Neural cell (in vitro differentiated cells): ENCODE results near the gene SRSF1. TPM values are rescaled to one million over a fixed set of nuclear protein-coding genes. Genes with fewer than 3 reads are reported as not detected.

ENCODE experiments used
- H2AFZ ChIP-seq: fragments of 200-600, 300-800 bp; sonication (generic), shearing (Covaris generic); 2 replicates; pipeline ENCODE4 v1.6.0; 2014; ENCODE audit warnings: low read depth, mild to moderate bottlenecking, antibody characterized with exemption, low read length, moderate library complexity
- H3F3A ChIP-seq: fragments of 200-600 bp; shearing (Covaris generic); 2 replicates; pipeline ENCODE4 v1.6.1; 2016; ENCODE audit warnings: mild to moderate bottlenecking, moderate library complexity, mixed read lengths, antibody characterized with exemption, low read length; ENCODE audit not compliant: insufficient read depth, poor library complexity, severe bottlenecking
- H3K27ac ChIP-seq: fragments of 200-600, 300-800 bp; sonication (generic), shearing (Covaris generic); 2 replicates; pipeline ENCODE4 v1.5.1; 2014; ENCODE audit warnings: mild to moderate bottlenecking, low read length, moderate library complexity
- H3K27me3 ChIP-seq: fragments of 300-800, 200-600 bp; sonication (generic), shearing (Covaris generic); 2 replicates; pipeline ENCODE4 v1.6.0; 2014; ENCODE audit warnings: mild to moderate bottlenecking, low read depth, low read length, moderate library complexity; ENCODE audit not compliant: insufficient read depth
- H3K36me3 ChIP-seq: fragments of 300-800, 200-600 bp; sonication (generic), shearing (Covaris generic); 2 replicates; pipeline ENCODE4 v1.5.1; 2014; ENCODE audit warnings: mild to moderate bottlenecking, antibody characterized with exemption, low read length, moderate library complexity; ENCODE audit not compliant: insufficient read depth
- H3K4me2 ChIP-seq: fragments of 300-800, 200-600 bp; sonication (generic), shearing (Covaris generic); 2 replicates; pipeline ENCODE4 v1.6.0; 2014; ENCODE audit warnings: mild to moderate bottlenecking, low read length
- H3K4me3 ChIP-seq: fragments of 300-800, 200-600 bp; sonication (generic), shearing (Covaris generic); 2 replicates; pipeline ENCODE4 v1.5.1; 2014; ENCODE audit warnings: mild to moderate bottlenecking, low read length, moderate library complexity
- H3K79me2 ChIP-seq: fragments of 200-600 bp; shearing (Covaris generic); replicated peaks from 2 replicates; pipeline ENCODE4 v1.6.0; 2014; ENCODE audit warnings: mild to moderate bottlenecking, low read length, moderate library complexity; ENCODE audit not compliant: insufficient read depth
- H3K9ac ChIP-seq: fragments of 300-800, 200-600 bp; sonication (generic), shearing (Covaris generic); 2 replicates; pipeline ENCODE4 v1.6.1; 2016; ENCODE audit warnings: mild to moderate bottlenecking, low read length, mixed read lengths
- H3K9me2 ChIP-seq: fragments of 200-600 bp; shearing (Covaris generic); 2 replicates; pipeline ENCODE4 v1.6.1; 2016; ENCODE audit warnings: mild to moderate bottlenecking, low read length, mixed read lengths; ENCODE audit not compliant: insufficient read depth
- H3K9me3 ChIP-seq: fragments of 200-600, 300-800 bp; sonication (generic), shearing (Covaris generic); 2 replicates; pipeline ENCODE4 v1.6.1; 2016; ENCODE audit warnings: mild to moderate bottlenecking, mixed run types, low read length, moderate library complexity, mixed read lengths
- H4K20me1 ChIP-seq: fragments of 200-600 bp; shearing (Covaris generic); 2 replicates; pipeline ENCODE4 v1.6.1; 2016; ENCODE audit warnings: mild to moderate bottlenecking, mixed run types; ENCODE audit not compliant: insufficient read depth
- EP300 ChIP-seq: fragments of 450-650 bp; conservative IDR thresholded peaks from 2 replicates; pipeline ENCODE4 v1.6.1; 2014; ENCODE audit warnings: antibody characterized with exemption, mild to moderate bottlenecking, moderate library complexity; ENCODE audit not compliant: poor library complexity, severe bottlenecking
- EZH2 ChIP-seq: fragments of 200-600, 300-800 bp; shearing (Covaris generic), sonication (generic); IDR thresholded peaks from 2 replicates; pipeline ENCODE4 v1.6.1; 2014; ENCODE audit warnings: antibody characterized with exemption, low read length, borderline replicate concordance, mild to moderate bottlenecking; ENCODE audit not compliant: insufficient read depth, poor library complexity, severe bottlenecking
- MXI1 ChIP-seq: fragments of 450-650 bp; conservative IDR thresholded peaks from 2 replicates; pipeline ENCODE4 v1.6.1; 2014; ENCODE audit warnings: antibody characterized with exemption, mild to moderate bottlenecking; ENCODE audit not compliant: poor library complexity, severe bottlenecking
- POLR2AphosphoS5 ChIP-seq: IDR thresholded peaks from 2 replicates; pipeline ENCODE4 v1.6.1; 2012
- RAD21 ChIP-seq: fragments of 450-650 bp; conservative IDR thresholded peaks from 2 replicates; pipeline ENCODE4 v1.6.1; 2014; ENCODE audit warnings: antibody characterized with exemption, mild to moderate bottlenecking, moderate library complexity
- SMC3 ChIP-seq: fragments of 450-650 bp; conservative IDR thresholded peaks from 2 replicates; pipeline ENCODE4 v1.6.1; 2014; ENCODE audit warnings: antibody characterized with exemption, mild to moderate bottlenecking, moderate library complexity; ENCODE audit not compliant: poor library complexity
- TAF1 ChIP-seq: IDR thresholded peaks from 2 replicates; pipeline ENCODE4 v1.6.1; 2012; ENCODE audit warnings: low read depth
- polyA plus RNA-seq: library from polyadenylated mRNA; depleted of rRNA; stranded (reverse); fragments of >200 nt; gene quantifications from 2 replicates; pipeline ENCODE4 v1.2.3, GENCODE V29; 2014
- TF ChIP-seq, protein P1 (sequence below): IDR thresholded peaks from 2 replicates; pipeline ENCODE4 v1.6.1; 2012; ENCODE audit warnings: borderline replicate concordance
- TF ChIP-seq, protein P2 (sequence below): fragments of 450-650 bp; IDR thresholded peaks from 2 replicates; pipeline ENCODE4 v1.5.1; 2014; ENCODE audit warnings: antibody characterized with exemption, mild to moderate bottlenecking, moderate library complexity; ENCODE audit not compliant: poor library complexity, severe bottlenecking

Gene SRSF1
- polyA plus RNA-seq, 1 donor from 2014 or later: 380 TPM

DNA sequence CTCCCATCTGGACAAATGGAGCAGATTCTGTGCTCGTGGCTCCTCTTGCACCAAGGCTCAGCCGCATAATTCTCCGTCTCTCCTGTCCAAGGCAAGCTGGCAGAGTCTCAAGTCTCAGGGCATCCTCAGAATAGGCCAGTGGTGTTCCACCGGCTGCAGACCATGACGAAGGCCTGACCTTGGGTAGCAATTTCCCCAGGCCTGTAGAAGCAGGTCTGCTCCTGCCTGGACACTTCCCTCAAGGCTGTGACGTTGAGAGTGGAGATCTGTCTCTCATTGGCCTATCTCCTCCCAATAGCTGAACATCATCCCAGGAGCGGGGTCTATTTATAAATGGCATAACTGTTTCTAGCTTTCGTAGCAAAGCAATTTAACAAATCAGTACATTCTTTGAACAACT is 33.3 kb upstream of the SRSF1 start:
- Histone ChIP-seq H3K27ac (no peak overlapping the region), H3K79me2 (no peaks in the 10 kb centered on the region), H3K36me3 (no peaks in the 10 kb centered on the region), H2AFZ (no peak overlapping the region), H3K9ac (no peak overlapping the region), H3K27me3 (no peaks in the 10 kb centered on the region), H3K4me2 (no peak overlapping the region), H3F3A (no peaks in the 10 kb centered on the region), H3K9me2 (no peaks in the 10 kb centered on the region), H3K9me3 (no peaks in the 10 kb centered on the region), H3K4me3 (no peak overlapping the region), H4K20me1 (no peaks in the 10 kb centered on the region)
- TF ChIP-seq SMC3 (no peak), POLR2AphosphoS5 (no peak), TAF1 (no peak), MXI1 (no peak), EP300 (no peak), RAD21 (no peak), EZH2 (no peak)
- TF ChIP-seq, protein P1, sequence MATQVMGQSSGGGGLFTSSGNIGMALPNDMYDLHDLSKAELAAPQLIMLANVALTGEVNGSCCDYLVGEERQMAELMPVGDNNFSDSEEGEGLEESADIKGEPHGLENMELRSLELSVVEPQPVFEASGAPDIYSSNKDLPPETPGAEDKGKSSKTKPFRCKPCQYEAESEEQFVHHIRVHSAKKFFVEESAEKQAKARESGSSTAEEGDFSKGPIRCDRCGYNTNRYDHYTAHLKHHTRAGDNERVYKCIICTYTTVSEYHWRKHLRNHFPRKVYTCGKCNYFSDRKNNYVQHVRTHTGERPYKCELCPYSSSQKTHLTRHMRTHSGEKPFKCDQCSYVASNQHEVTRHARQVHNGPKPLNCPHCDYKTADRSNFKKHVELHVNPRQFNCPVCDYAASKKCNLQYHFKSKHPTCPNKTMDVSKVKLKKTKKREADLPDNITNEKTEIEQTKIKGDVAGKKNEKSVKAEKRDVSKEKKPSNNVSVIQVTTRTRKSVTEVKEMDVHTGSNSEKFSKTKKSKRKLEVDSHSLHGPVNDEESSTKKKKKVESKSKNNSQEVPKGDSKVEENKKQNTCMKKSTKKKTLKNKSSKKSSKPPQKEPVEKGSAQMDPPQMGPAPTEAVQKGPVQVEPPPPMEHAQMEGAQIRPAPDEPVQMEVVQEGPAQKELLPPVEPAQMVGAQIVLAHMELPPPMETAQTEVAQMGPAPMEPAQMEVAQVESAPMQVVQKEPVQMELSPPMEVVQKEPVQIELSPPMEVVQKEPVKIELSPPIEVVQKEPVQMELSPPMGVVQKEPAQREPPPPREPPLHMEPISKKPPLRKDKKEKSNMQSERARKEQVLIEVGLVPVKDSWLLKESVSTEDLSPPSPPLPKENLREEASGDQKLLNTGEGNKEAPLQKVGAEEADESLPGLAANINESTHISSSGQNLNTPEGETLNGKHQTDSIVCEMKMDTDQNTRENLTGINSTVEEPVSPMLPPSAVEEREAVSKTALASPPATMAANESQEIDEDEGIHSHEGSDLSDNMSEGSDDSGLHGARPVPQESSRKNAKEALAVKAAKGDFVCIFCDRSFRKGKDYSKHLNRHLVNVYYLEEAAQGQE: no peak
- TF ChIP-seq, protein P2, sequence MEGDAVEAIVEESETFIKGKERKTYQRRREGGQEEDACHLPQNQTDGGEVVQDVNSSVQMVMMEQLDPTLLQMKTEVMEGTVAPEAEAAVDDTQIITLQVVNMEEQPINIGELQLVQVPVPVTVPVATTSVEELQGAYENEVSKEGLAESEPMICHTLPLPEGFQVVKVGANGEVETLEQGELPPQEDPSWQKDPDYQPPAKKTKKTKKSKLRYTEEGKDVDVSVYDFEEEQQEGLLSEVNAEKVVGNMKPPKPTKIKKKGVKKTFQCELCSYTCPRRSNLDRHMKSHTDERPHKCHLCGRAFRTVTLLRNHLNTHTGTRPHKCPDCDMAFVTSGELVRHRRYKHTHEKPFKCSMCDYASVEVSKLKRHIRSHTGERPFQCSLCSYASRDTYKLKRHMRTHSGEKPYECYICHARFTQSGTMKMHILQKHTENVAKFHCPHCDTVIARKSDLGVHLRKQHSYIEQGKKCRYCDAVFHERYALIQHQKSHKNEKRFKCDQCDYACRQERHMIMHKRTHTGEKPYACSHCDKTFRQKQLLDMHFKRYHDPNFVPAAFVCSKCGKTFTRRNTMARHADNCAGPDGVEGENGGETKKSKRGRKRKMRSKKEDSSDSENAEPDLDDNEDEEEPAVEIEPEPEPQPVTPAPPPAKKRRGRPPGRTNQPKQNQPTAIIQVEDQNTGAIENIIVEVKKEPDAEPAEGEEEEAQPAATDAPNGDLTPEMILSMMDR: no peak

DNA sequence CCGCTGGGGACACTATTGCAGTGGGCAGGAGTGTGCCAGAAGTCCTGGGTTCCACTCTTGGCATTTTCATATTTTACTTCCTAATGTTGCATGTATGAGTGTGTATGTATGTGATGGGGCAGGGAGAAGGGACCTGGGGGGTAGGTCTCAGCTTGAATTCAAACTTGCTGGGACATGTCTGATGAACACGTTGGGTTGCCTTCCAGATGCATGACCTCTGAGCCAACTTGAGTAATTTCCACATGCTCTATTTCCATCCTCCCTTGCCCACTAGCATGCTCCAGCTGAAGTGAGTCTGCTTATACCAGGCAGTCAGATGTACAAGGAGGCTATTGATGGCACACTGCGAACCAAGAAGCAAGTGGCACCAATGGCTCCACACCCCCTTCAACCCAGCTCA is 32.9 kb upstream of the SRSF1 start:
- Histone ChIP-seq H3K9me3 (no peaks in the 10 kb centered on the region), H3K27ac (no peak overlapping the region), H3K27me3 (no peaks in the 10 kb centered on the region), H3K9ac (no peak overlapping the region), H3K4me3 (no peak overlapping the region), H3K4me2 (no peak overlapping the region), H2AFZ (no peak overlapping the region), H3K36me3 (no peaks in the 10 kb centered on the region), H3F3A (no peaks in the 10 kb centered on the region), H3K9me2 (no peaks in the 10 kb centered on the region), H4K20me1 (no peaks in the 10 kb centered on the region), H3K79me2 (no peaks in the 10 kb centered on the region)
- no peak for TF ChIP-seq TAF1
